Esophagus muscularis mucosa (tissue), 4 donors: ENCODE data around the gene PTMA.

Source experiments
- EP300 ChIP-seq: sonication (generic); formaldehyde crosslinking; IDR thresholded peaks from one replicate; pipeline ENCODE4 v1.6.1; 2017; ENCODE audit warnings: antibody characterized with exemption
- POLR2A ChIP-seq: fragments of 450-650 bp; IDR thresholded peaks from one replicate; pipeline ENCODE4 v1.6.1; 2017; ENCODE audit warnings: antibody characterized with exemption, moderate library complexity, mild to moderate bottlenecking, low read depth
- POLR2AphosphoS5 ChIP-seq, 2 donors: sonication (generic); formaldehyde crosslinking; IDR thresholded peaks; one replicate each; pipeline ENCODE4 v1.6.1; 2017; ENCODE audit warnings: antibody characterized with exemption in 2 of 2
- TF ChIP-seq, protein P1 (sequence below), 3 experiments: fragments of 200-600 bp in 2 of 3; fragments of 450-650 bp in 1 of 3; sonication (generic) in 2 of 3; IDR thresholded peaks; one replicate each; pipeline ENCODE4 v1.5.1; 2017 to 2019; ENCODE audit warnings: antibody characterized with exemption in 3 of 3, mild to moderate bottlenecking in 2 of 3, moderate library complexity in 1 of 3

DNA sequence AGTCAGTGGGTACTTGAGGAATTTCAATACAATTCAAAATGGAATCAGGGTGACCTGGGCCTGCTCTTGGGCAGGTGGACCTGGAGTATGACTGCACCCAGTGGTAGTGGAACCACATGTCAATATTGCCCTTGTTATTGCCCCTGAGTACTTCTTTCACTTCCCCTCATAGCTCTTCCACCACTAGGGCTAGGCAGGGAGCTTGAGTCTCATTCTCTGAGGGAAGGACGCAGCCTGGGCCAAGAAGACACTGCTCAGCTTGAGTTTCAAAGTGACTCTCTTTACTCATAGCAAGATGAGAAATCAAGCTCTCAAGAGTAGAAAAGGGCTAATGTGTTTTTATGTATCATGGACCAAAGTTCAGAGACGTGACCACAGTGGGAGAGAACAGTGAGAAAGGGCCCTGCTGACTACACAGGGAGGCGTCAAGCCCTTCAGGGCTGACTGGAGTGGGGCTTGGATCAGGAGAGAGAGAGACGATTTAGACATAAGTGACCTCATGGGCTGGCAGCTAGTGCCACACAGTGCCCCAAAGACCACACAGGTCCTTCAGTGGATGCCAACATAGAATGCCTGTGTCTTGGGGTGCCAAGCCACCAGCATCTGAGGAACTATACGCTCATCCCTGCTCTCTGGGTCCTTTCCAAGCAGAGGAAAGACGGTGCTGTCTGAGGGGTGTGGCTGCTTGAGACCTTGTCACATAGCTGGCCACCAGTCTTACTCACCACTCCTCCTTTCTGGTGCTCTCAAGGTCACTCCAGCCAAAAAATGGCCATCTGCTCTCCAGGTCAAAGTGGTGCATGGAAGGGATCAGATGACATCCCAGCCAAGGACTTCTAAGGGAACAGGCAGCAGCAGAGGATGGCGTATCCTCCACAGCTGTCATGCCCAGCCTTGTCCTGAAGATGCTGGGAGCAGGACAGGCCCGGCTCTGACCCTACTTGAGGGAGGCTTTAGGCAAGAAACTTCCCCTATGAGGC lies 13.0 kb downstream of the PTMA start:
- TF ChIP-seq, protein P1, sequence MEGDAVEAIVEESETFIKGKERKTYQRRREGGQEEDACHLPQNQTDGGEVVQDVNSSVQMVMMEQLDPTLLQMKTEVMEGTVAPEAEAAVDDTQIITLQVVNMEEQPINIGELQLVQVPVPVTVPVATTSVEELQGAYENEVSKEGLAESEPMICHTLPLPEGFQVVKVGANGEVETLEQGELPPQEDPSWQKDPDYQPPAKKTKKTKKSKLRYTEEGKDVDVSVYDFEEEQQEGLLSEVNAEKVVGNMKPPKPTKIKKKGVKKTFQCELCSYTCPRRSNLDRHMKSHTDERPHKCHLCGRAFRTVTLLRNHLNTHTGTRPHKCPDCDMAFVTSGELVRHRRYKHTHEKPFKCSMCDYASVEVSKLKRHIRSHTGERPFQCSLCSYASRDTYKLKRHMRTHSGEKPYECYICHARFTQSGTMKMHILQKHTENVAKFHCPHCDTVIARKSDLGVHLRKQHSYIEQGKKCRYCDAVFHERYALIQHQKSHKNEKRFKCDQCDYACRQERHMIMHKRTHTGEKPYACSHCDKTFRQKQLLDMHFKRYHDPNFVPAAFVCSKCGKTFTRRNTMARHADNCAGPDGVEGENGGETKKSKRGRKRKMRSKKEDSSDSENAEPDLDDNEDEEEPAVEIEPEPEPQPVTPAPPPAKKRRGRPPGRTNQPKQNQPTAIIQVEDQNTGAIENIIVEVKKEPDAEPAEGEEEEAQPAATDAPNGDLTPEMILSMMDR (IDR thresholded peaks at IDR 0.05): no peak
- TF ChIP-seq POLR2A: no peak
- no peak for TF ChIP-seq POLR2AphosphoS5 (IDR thresholded peaks at IDR 0.05)
- TF ChIP-seq EP300: no peak
